Measurements from ENCODE around the gene LRRC51. TPM values are rescaled to one million over a fixed set of nuclear protein-coding genes. Genes with fewer than 3 reads are reported as not detected.

The LRRC51 gene
- total and polyA plus RNA-seq, 2 of the 8 experiments (the other 6 are each of a cell fraction or from before 2014, with no cell fraction given): 7.7 to 7.9 TPM

GRCh38 chr11:72144807-72145565, 64.3 kb downstream of the LRRC51 start:
- Histone ChIP-seq H2BK15ac (ENCODE audit: low read length) (no peak overlapping the region), H2AK5ac (ENCODE audit: low read depth, low read length) (no peak overlapping the region), H3K4me3 (ENCODE audit: extremely low read depth in 1 of 4, insufficient read depth in 2 of 4, low read depth in 3 of 4, low read length in 4 of 4) (no peak overlapping the region), H2AFZ (ENCODE audit: low read length) (no peak overlapping the region), H3K23me2 (ENCODE audit: low read depth, low read length) (no peaks in the 10 kb centered on the region), H3K79me1 (ENCODE audit: low read depth, low read length) (no peaks in the 10 kb centered on the region), H3K23ac (ENCODE audit: insufficient read length) (no peak overlapping the region), H4K91ac (replicated peaks; ENCODE audit: insufficient read length, low read length) (no peak overlapping the region), H4K8ac (ENCODE audit: extremely low read depth, insufficient read depth, low read length) (no peak overlapping the region), H4K5ac (ENCODE audit: insufficient read length, low read depth, low read length) (no peak overlapping the region), H3K9ac (replicated peaks in 1 of 4; ENCODE audit: extremely low read depth in 1 of 4, low read depth in 3 of 4, low read length in 3 of 4) (no peak overlapping the region), H3K4me1 (replicated peaks in 1 of 4; ENCODE audit: control insufficient read depth in 3 of 4, insufficient read depth in 4 of 4, low read length in 3 of 4) (no peaks in the 10 kb centered on the region), H2BK5ac (ENCODE audit: low read depth, low read length) (no peak overlapping the region), H3K9me3 (ENCODE audit: insufficient read depth in 2 of 2, low read depth in 1 of 2, low read length in 1 of 2) (no peaks in the 10 kb centered on the region), H3K36me3 (ENCODE audit: control insufficient read depth in 2 of 4, insufficient read depth in 4 of 4, low read length in 3 of 4) (no peaks in the 10 kb centered on the region), H3K56ac (replicated peaks; ENCODE audit: insufficient read length, low read depth, low read length) (no peak overlapping the region), H3K18ac (ENCODE audit: extremely low read depth, low read length) (no peak overlapping the region), H3K79me2 (ENCODE audit: control insufficient read depth in 1 of 2, insufficient read depth in 2 of 2, low read length in 2 of 2) (no peaks in the 10 kb centered on the region), H3K4ac (replicated peaks; ENCODE audit: insufficient read length, low read depth, low read length) (no peak overlapping the region), H2BK20ac (ENCODE audit: low read length) (no peak overlapping the region), H4K20me1 (replicated peaks in 1 of 2; ENCODE audit: control insufficient read depth in 1 of 2, insufficient read depth in 2 of 2, low read length in 2 of 2) (no peaks in the 10 kb centered on the region), H3K27ac (ENCODE audit: low read depth, low read length) (no peak overlapping the region), H2BK120ac (replicated peaks; ENCODE audit: low read depth, low read length) (no peak overlapping the region), H2BK12ac (ENCODE audit: low read depth, low read length) (no peak overlapping the region), H3K27me3 (replicated peaks in 1 of 4; ENCODE audit: control insufficient read depth in 3 of 4, extremely low read depth in 1 of 4, insufficient read depth in 3 of 4, low read length in 3 of 4) (no peaks in the 10 kb centered on the region), H3K4me2 (ENCODE audit: insufficient read depth in 1 of 2, low read depth in 2 of 2, low read length in 2 of 2) (no peak overlapping the region), H3K14ac (ENCODE audit: insufficient read length) (no peak overlapping the region)
- CTCF ChIA-PET (ENCODE audit: partially characterized antibody): interaction anchor here (0.7 to 3.9 kb wide), 25 partner anchors 10 to 1681 kb away, joined by 3 to 71 read pairs (median 5); partner anchors contain the start of gene FOLR3
- 92% methylated on average over 4 of the region's 4 CpGs; no CpG with 5 or more reads in 1 of the 2 experiments for WGBS, 2 experiments (ENCODE audit: extremely low coverage in 1 of 2, insufficient coverage in 1 of 2, insufficient read length in 1 of 2, insufficient replicate concordance in 2 of 2, low coverage in 1 of 2, low lambda C conversion rate in 2 of 2, missing lambda C conversion rate in 1 of 2)
- DNase-seq (ENCODE audit: low read depth in 1 of 2, low spot score in 2 of 2) (no peak), FAIRE-seq (no peak)
- POLR2A ChIA-PET (ENCODE audit: partially characterized antibody): interaction anchor here (2.2 kb wide), 1 partner anchor 32 kb away, joined by 9 read pairs; the partner anchor contains the start of gene ANAPC15
- TF ChIP-seq RAD21 (IDR thresholded peaks at IDR 0.05 in 1 of 2, conservative IDR thresholded peaks at IDR 0.05 in 1 of 2; ENCODE audit: low read depth in 2 of 2, low read length in 2 of 2): no peak
